Uterus (tissue), 2 donors: ENCODE results near the gene NR2E3.

Experiments
- CTCF ChIP-seq, 4 experiments: fragments of 200-600 bp in 2 of 4; fragments of 450-650 bp in 2 of 4; sonication (generic) in 2 of 4; IDR thresholded peaks; one replicate each; pipeline ENCODE4 v1.5.1; 2016 to 2019; ENCODE audit warnings: antibody characterized with exemption in 4 of 4, mild to moderate bottlenecking in 2 of 4, moderate library complexity in 1 of 4
- POLR2A ChIP-seq, 2 donors: fragments of 450-650 bp; IDR thresholded peaks; one replicate each; pipeline ENCODE4 v1.6.1; 2016; ENCODE audit warnings: antibody characterized with exemption in 2 of 2, mild to moderate bottlenecking in 1 of 2, moderate library complexity in 1 of 2

- no peak for TF ChIP-seq CTCF (IDR thresholded peaks at IDR 0.05)
- TF ChIP-seq POLR2A (IDR thresholded peaks at IDR 0.05) = no peak
Measured at GRCh38 chr15:71813723-71814470, 3.5 kb downstream of the NR2E3 start.
